Measurements from ENCODE around the gene NUP210L.

The NUP210L gene

GRCh38 chr1:153945131-153945794, 209.6 kb downstream of the NUP210L start:
- ChIA-PET POLR2A (interaction anchor here (0.6 to 2.4 kb wide), 7 partner anchors 12 to 32 kb away, joined by 3 to 18 read pairs (median 8); partner anchors contain the start of genes CREB3L4, GATAD2B, JTB and SLC39A1), CTCF (interaction anchor here (1.4 to 4.5 kb wide), 20 partner anchors 8 to 154 kb away, joined by 3 to 83 read pairs (median 10); partner anchors contain the start of genes CREB3L4, CRTC2, GATAD2B and JTB)
- DNase-seq (ENCODE audit: low read depth, low spot score): no peak
- H3K4me3 ChIP-seq (ENCODE audit: low read depth, low read length): peak overlapping the region; percentile 77
- no peak for TF ChIP-seq CTCF (IDR thresholded peaks at IDR 0.05; ENCODE audit: insufficient read depth, low read length, missing control alignments)

DNA sequence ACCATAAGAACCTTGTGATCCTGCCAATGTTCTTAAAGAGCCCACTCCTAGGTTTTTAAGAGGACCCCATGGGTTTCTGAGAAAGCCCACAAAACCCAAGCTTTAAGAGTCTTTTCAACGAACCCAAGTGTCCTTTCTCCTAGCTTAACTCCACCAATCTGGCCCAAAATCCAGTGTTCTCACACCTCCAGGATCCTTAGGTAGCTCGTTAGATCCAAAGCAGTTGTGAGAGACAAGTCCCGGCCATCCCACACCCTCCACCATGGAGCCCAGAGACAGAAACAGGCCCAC, 210.1 kb downstream of the NUP210L start:
- peak overlapping the region; percentile 77 for H3K4me3 ChIP-seq (ENCODE audit: low read depth, low read length)
- no peak for TF ChIP-seq CTCF (IDR thresholded peaks at IDR 0.05; ENCODE audit: insufficient read depth, low read length, missing control alignments)
- POLR2A ChIA-PET: interaction anchor here (2.4 kb wide), 1 partner anchor 18 kb away, joined by 14 read pairs; the partner anchor contains the start of gene SLC39A1
- no peak for DNase-seq (ENCODE audit: low read depth, low spot score)
- CTCF ChIA-PET: interaction anchor here (1.4 to 4.5 kb wide), 11 partner anchors 8 to 153 kb away, joined by 3 to 83 read pairs (median 11); partner anchors contain the start of genes CREB3L4, CRTC2, GATAD2B and RAB13

GRCh38 chr1:153944005-153944826, 210.7 kb downstream of the NUP210L start:
- DNase-seq (ENCODE audit: low read depth, low spot score): no peak
- POLR2A ChIA-PET: interaction anchor here (0.6 to 1.0 kb wide), 4 partner anchors 14 to 50 kb away, joined by 3 to 4 read pairs (median 4); partner anchors contain the start of gene SLC39A1
- no peak for TF ChIP-seq CTCF (IDR thresholded peaks at IDR 0.05; ENCODE audit: insufficient read depth, low read length, missing control alignments)
- CTCF ChIA-PET: interaction anchor here (1.1 to 4.5 kb wide), 10 partner anchors 9 to 153 kb away, joined by 3 to 83 read pairs (median 15); partner anchors contain the start of genes CREB3L4, CRTC2, GATAD2B and RAB13
- no peak overlapping the region; the same call in 1 of the 2 replicates for H3K4me3 ChIP-seq (ENCODE audit: low read depth, low read length)

DNA sequence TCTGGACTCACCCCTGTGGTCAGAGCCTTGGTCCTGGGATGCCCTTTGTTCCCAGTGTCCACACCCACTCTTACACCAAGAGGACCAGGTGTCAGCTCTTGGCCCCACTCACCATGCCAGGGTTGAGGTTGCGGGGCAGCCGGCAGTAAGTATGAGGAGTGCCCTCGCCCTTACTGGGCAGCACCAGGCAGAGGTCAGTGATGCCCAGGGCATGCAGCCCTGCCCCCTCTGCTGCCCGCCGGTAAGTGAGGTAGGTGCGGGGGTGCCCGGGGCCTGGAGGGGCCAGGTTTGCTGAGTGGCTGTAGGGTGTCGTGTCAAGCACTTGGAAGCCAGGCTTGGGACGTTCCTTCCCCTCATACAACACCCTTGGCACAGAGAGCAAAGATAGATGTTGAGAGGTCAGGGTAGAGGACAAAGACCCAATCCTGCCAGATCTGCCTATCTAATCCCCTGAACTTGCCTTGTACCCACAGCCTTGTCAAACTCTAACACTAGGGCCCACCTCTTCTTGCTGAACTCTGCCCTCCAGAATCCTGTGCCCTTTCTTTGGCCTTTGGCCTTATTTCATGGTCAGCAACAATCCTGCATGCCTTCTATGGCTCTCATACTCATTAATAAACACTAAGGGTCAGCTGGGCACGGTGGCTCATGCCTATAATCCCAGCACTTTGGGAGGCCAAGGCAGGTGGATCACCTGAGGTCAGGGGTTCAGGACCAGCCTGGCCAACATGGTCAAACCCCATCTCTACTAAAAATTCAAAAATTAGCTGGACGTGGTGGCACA, 211.9 kb downstream of the NUP210L start:
- TF ChIP-seq CTCF (IDR thresholded peaks at IDR 0.05; ENCODE audit: insufficient read depth, low read length, missing control alignments): no peak
- DNase-seq (ENCODE audit: low read depth, low spot score): no peak
- ChIA-PET POLR2A (interaction anchor here (0.6 kb wide), 1 partner anchor 51 kb away, joined by 4 read pairs; no protein-coding TSS in a partner anchor), CTCF (interaction anchor here (0.5 to 4.3 kb wide), 5 partner anchors 10 to 432 kb away, joined by 3 to 83 read pairs (median 8); partner anchors contain the start of genes CREB3L4, CRTC2 and RAB13)
- H3K4me3 ChIP-seq (ENCODE audit: low read depth, low read length): no peak overlapping the region
